GM18868 (cell line): ENCODE results near the gene SLC2A2.
"Not testable (repeated sequence)": the region's sequence is repeated elsewhere in the genome, so short reads cannot be mapped to it uniquely, and the experiment has no call there.

ENCODE experiments used
- ATAC-seq: cut with Tn5 transposase; IDR thresholded peaks from one replicate; pipeline ENCODE4 v1.9.1; 2021; ENCODE audit warnings: mild to moderate bottlenecking, moderate library complexity; ENCODE audit not compliant: unreplicated experiment

SLC2A2 gene

DNA sequence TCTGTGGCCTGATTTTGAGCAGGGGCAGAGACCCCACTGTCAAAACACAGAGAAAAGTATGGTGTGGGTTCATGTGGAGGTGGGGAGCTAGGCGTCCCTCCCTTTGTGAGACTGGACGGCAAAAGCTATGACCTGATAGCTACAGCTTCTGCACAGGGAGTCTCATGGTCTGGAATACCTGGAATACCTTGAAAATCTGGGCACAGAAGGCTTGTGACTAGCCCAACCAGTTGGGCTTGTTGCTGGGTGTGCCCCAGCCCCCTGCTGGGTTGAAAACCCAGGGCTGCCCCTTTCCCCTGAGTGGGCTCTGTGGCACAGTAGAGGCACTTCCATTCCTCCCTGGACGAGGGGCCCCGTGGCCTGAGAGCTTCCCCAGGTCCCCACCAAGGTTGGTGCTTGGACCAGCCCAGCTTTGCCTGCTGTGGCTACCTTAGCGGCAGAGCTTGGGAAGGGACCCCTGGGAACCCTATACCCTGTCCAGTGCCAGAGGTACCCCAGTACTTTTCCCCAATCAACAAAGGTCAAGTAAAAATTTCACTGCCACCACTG lies 37.3 kb downstream of the SLC2A2 start:
- ATAC-seq, result no peak

DNA sequence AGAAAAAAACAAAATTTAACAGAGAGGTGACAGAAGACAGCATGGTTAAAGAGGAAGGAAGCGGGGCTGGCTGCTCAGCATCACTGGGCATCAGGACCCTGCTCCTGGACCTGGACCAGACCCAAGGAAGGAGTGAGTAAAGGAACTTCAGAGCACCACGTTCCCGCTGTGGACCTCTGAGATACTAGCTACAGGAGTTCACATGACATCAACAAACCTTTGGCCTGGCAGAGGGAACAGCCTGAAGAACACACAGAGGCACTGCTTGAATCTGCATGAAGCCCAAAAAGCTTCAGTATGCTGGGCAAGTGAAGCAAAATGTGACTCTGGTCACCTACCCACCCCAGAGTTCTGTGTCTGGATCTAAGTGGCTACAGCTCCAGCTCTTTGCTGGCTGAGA lies 38.1 kb downstream of the SLC2A2 start:
- no peak for ATAC-seq

DNA sequence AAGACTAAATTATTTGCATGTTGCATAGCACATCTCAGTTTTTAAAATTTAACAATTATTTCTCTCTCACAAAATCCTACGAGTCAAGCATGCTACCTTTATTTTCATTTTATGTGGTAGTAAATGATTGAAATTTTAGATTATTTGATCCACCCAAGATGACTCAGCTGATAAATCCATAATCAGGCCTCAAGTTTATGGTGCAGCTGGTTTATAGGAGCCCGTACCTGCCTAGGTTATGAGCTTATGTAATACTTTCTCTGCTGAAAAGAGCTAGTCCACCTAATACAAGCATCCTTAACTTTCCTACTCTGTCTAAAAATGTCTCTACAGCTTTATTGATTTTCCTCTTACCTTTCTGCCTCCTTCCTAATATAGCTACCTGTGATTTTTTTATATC lies 41.2 kb downstream of the SLC2A2 start:
- no peak for ATAC-seq

DNA sequence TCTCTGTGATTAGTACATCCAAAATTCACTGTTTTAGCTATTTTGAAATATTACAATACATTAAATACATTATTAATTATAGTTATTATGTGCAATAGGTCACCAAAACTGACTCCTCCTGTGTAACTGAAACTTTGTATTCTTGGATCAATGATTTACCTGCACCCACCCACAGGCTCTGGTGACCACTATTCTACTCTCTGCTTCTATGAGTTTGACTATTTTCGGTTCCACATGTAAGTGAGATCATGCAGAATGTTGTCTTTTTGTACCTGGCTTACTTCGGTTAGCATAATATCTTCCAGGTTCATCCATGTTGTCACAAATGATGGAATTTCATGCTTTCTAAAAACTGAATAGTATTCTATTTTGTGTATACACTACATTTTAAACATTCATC lies 43.8 kb downstream of the SLC2A2 start:
- ATAC-seq, result peak; percentile 47

DNA sequence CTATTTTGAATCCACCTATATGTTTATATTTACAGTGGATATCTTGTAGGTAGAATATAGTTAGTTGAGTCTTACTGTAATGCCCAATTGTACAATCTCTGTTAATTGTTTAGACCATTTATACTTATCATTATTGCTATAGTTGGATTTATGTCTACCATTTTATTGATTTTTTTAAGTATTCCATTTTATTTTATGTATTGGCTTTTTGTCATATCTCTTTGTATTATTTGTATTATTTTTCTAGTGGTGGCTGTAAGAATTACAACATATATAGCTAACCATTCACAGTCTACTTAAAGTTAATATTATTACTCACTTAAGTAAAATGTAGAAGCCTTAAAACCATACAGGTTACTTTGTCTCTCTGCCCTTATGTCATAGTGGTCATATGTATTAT lies 46.1 kb downstream of the SLC2A2 start:
- ATAC-seq, result no peak

DNA sequence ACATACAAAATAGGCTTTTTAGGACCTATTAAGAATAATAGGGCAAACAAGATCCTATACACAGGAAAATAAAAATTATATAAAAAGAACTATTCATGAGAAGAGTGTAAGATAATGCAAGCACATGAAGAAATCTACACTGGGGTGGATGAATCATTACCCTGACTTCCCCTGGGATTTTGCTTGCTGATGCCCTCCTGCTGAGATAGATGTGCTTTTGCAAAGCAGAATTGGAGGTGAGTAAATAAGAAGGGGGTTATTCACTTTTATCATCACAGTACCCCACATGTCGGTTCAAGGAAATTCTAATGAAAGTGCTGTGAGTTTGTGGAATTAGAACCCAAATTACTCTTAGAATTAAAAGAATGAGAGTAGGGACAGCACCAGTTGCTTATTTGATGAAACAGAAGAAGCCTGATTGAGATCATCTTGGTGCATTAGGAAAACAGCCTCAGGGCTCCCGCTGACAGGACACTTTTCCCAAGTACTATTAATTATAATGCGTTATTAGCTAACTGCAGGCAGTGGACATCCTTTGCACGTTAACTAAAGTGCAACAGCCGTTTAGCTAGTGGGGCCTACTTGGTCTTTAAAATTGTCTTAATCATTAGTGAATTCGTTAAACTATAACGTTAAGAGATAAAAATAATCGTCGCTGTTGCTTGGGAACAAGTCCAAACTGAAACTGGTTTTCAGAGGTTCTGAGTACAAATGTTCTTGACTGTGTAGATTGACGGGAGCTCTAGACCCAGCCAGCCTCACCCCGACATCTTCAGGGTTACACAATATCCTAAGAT lies 48.4 kb downstream of the SLC2A2 start:
- ATAC-seq, result no peak

DNA sequence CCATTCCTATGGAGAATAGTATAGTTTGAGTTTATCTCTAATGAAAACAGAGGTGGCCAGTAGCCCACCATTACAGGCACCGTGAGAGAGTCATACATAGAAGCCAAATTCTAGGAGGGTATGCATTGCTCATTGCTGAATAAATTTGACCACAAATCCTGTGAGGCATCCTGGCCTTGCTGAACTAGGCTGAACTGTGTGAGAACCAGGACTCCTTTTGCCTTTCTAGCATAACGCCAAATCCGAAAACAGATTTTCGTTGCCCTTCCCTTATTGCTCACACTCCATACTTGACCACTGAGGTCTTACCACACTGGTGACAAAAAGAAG lies 50.4 kb downstream of the SLC2A2 start:
- ATAC-seq, result no peak

DNA sequence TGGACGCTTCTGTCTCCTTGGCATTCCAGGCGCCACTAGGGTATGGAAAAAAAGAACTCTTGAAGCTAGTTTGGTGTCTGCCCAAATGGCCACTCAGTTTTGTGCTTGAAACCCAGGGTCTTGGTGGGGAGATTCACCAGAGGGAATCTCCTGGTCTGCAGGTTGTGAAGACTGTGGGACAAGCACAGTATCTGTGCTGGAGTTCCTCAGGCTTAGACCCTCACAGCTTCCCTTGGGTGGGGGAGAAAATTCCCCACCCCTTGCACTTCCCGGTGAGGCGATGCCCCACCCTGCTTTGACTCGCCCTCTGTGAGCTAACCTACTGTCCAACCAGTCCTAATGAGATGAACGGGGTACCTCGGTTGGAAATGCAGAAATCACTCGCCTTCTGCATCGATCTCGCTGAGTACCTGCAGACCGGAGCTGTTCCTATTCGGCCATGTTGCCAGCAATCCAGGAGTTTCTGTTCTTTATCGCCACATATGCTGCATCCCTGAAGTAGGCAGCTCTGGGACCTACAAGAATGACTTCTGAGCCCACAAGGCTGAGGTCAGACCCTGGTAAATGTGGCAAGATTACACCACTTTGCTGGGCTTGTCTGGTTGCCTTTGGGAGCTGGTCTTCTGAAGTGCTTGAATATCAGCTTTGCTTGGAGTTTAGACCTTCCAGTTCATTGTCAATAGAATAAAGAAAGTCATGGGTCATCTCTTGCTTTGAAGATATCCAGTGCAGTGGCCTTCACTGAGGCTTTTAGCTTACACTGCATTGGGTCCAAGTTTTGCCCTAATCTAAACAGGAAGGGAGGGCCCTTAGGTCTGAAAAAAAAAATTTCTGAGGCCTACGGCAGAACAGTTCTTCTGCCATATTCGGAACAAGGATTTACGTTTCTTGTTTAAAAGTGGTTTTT lies 51.0 kb downstream of the SLC2A2 start:
- ATAC-seq, result no peak

DNA sequence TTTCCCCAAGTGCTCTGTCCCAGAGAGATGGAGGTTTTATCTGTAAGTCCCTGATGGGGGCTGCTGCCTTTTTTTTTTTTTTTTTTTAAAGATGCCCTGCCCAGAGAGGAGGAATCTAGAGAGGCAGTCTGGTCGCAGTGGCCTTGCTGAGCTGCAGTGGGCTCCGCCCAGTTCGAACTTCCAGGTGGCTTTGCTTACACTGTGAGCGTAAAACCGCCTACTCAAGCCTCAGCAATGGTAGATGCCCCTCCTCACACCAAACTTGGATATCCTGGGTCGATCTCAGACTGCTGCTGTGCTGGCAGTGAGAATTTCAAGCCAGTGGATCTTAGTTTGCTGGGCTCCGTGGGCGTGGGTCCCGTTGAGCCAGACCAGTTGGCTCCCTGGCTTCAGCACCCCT lies 51.6 kb downstream of the SLC2A2 start:
- no peak for ATAC-seq

DNA sequence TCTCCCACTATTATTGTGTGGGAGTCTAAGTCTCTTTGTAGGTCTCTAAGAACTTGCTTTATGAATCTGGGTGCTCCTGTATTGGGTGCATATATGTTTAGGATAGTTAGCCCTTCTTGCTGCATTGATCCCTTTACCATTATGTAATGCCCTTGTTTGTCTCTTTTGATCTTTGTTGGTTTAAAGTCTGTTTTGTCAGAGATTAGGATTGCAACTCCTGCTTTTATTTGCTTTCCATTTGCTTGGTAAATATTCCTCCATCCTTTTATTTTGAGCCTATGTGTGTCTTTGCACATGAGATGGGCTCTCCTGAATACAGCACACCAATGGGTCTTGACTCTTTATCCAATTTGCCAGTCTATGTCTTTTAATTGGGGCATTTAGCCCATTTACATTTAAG lies 53.6 kb downstream of the SLC2A2 start:
- ATAC-seq, result not testable (repeated sequence)

DNA sequence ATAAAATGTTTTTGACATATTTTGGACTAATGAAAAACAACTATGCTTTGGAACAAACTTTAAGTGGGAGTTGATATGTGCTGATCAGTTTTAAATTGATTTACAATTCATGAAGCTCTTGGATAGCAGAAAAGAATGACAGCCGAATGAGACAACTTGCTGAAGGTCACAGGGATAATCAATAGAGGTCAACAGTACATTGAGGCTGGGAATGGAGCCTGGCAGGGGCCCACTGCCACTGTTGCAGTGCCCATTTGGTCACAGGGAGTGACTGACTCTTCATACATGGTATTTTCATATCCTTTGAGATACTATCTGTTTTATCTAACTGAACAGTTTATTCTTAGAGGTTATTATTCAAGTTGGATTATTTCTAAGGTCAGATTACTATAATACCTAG lies 59.4 kb downstream of the SLC2A2 start:
- ATAC-seq, result no peak

DNA sequence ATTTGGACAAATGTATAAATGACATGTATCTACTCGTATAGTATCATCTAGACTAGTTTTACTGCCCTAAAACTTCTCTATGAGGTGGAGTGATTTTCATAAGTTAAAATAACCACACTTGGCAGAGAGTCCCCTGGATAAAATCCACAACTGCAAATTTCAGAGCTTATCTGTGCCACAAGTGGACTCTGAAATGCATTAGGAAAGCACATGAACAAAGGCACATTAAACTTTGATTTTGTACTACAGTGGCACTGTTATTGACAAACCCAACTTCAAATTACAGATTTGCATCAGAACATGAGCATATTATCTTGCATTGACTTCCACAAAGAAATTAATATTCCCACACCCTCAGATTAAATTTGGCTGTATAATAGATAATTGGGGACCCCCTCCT lies 60.0 kb downstream of the SLC2A2 start:
- no peak for ATAC-seq

DNA sequence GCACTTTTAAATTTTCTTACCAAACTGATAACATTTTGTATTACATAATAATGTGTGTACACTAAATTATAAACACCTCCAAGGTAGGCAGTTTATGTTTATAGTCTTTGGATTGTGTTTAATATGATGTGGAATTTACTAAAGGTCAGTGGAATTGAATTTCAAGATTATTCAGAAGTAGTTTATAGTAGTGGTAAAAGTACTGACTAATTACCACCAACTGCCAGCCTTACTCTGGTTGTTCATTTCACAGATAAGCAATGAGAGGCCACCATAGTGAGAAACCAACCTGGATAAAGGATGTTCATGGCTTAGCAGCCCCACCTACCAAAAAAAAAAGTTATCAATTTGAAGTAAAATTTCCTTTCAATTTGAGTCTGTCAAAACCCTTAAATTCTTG lies 64.1 kb downstream of the SLC2A2 start:
- ATAC-seq, result no peak

DNA sequence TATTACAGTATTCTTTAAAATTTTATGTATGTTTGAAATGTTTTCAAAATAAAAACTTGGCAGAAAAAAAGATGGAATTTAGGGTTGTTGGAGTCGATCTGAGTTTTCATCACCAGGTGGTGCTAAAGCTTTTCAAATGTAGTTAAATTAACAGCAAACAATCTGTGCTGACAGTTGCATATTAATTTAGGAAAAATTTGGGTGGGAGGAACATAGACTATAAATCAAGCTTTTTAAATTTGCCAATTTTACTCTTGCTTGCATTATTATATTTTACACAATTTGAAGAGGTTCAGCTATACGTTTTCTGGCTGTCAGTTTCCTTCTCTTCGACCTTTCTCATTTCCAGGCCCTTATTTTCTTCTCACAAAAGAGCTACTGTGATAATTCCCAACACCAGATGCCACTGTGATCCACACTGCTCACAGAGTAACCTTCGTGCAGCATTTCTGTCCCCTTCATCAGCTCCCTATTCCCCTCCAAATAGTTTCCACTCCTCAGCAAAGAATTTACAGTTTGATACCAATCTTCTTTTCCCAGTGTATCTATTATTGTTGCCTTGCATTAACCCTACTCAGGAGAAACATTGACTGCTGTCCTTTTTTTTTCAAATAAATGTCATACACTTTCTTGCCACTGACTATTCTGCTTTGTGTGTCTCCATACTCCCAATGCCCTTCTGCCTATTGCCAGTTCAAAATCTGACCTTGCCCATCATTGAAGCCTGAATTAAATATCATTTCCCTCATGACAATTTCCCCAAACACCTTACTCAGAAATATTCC lies 64.7 kb downstream of the SLC2A2 start:
- ATAC-seq, result no peak

DNA sequence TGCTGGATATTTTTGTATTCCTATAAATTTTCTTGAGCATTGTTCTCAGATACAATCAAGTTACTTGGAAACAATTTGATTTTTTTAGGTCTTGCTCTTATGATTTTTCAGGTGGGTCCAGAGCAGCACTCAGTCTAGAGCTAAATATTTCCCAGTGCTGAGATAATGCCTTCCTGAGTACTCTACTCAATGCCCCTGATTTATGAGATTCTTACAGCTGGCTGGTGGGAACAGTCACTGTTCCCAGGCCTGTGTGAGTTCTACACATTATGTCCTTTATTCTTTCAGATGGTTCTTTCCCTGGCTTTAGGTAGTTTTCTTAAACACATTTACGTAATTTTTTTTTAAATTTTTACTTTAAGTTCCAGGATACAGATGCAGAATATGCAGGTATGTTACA lies 67.1 kb downstream of the SLC2A2 start:
- no peak for ATAC-seq

DNA sequence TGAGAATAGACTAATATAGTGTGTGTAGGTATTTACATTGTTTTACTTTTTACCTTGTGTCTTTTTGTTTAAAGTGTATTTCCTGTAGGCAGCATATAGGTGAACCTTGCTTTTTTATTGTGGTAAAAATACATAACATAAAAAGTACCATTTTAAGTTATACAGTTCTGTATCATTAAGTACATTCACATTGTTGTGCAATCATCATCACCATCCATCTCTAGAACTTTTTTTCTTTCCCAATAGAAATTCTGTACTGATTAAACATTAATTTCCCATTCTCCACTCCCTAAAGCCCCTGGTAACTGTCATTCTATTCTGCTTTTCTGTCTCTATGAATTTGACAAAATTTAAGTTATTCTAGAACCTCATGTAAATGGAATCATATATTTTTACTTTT lies 69.9 kb downstream of the SLC2A2 start:
- no peak for ATAC-seq

DNA sequence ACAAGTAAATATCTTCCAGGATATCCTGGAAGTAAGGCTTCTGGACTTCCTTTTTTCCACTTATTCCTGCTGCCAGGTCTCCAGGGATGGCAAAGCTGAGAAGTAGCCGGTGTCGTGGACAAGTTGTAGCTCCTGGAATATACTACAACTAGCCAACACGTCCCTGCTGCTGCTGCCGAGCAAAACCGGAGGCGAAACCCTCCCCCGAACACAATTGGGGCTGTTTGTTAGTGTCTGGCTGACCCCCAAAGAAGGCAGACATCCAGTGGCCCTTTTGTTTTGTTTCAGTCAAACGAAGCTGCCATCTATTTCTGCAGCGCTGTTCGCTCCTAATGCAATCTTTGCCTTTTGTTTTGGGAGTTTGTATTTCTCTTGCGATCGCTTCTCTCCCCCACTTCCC lies 72.8 kb downstream of the SLC2A2 start:
- ATAC-seq, result no peak

DNA sequence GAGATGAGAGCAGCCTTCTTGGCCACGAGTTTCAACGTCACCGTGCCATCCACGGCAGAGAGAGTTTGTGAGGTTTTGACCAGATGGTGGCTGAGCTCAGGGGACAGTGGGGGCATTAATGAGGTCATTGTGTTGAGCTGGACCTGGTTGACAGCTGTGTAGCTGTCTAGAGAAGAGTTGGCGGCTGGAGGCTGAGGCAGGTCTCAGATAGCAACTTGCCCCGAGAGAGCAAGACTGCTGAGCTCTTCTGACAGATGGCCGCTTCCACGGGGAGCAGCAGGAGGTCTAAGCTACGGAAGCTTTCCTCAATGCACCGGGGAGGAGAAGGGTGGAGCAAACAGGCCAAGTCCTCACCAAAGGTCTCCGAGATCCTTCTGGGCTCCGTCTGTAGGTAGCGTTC lies 73.3 kb downstream of the SLC2A2 start:
- ATAC-seq, result no peak

DNA sequence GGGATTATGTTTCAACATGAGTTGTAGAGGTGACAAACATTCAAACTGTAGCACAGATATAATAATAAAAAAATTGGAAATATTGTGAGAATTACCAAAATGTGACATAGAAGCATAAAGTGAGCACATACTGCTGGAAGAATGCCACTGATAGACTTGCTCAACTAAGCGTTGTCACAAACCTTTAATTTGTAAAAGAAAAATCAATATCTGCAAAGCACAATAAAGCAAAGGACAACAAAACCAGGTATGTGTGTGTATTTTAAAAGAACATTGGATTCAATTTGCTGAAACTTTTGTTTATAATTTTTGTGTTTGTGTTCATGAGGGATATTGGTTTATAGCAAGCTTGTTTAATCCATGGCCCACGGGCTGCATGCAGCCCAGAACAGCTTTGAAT lies 77.3 kb downstream of the SLC2A2 start:
- no peak for ATAC-seq

DNA sequence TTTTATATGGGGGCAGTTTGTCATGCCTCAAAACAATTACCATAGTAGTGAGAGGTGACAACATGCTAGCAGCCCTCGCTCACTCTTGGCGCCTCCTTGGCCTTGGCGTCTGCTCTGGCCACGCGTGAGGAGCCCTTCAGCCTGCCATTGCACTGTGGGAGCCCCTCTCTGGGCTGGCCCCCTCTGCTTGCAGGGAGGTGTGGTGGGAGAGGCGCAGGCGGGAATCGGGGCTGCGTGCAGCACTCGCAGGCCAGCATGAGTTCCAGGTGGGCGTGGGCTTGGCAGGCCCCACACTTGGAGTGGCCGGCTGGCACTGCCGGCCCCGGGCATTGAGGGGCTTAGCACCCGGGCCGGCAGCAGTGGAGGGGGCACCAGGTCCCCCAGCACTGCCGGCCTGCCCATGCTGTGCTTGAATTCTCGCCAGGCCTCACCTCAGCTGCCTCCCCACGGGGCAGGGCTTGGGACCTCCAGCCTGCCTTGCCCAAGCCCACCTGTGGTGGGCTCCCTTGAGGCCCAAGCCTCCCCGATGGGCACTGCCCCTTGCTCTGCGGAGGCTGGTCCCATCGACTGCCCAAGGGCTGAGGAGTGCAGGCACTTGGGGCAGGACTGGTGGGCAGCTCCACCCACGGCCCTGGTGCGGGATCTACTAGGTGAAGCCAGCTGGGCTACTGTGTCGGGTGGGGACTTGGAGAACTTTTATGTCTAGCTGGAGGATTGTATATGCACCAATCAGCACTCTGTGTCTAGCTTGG lies 79.3 kb downstream of the SLC2A2 start:
- ATAC-seq, result no peak
